ENCODE data around the gene PCSK4.
"Not testable (repeated sequence)": the region's sequence is repeated elsewhere in the genome, so short reads cannot be mapped to it uniquely, and the experiment has no call there.

Gene PCSK4

DNA sequence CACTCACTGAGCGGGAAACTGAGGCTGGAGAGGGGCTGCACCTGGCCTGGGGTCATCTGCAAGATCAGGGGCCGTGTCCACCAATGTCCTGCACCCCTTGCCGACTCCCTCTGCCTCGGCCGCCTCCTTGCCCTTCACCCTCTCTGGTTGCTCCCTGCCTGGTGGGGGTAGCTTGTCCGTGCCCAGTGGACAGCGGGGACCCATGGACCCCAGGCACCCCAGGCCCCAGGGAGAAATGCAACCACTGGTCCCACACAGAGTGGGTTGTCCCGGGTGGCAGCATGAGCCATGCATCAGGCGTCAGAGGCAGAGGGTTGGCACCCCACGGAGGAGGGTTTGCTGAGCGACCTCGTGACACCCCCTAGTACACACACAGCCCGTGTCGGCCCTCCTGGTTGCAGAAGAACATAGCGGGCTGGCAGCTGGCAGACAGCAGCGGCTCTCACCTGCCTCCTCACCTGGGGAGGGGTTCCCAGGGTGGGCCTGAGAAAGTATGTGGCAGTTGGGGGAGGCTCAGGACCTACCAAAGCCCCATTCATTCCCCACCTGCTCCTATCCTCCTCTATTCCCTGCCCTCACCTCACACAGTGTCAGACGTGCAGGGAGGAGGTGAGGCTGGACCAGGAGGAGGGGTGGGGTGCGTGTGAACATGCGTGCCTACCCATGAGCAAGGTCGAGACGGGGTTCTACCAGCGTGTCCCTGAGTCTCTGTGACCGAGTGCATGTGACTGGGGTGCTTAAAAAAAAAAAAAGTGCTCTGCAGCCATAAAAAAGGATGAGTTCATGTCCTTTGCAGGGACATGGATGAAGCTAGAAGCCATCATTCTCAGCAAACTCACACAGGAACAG, 14.0 kb upstream of the PCSK4 start:
- DNase-seq: no peak

DNA sequence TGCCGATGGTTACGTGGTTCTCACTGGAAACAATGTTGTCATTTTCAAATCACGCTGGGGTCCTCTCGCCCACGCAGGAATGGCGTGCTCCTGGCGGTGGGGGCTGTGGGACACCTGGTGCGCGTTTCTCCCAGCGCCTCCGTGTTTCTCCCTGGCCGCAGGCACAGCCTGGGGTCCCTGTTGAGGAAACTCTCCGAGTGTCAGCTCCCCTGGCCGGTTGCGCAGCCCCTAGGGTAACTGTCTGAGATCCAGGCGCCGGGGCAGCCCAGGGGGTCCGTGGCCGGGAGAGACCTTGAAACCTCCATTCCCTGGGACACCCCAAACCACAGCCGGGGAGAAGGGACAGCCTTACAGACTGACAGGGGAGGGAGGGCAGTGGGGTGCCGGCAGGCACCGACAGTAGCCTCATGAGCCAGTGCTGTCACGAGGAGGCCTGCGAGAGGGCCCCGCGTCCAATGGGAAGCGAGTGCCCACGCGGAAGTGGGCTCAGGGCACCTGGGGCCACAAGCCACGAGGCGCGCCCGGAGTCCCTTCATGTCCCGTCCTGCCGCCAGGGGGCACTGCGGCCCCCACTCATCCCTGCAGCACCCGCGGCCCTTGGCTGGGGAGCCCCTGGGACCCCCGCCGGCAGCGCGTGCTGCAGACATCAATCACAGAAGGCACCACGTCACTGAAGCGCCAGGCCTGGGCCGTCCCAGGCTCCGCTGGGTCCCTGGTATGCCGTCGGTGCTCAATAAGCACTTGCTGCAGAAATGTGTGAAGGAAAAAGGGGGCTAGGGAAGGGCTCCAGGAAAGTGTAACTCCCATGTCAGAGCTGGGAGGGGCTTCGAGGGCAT, 13.2 kb upstream of the PCSK4 start:
- DNase-seq: peak; percentile 84 to 88

DNA sequence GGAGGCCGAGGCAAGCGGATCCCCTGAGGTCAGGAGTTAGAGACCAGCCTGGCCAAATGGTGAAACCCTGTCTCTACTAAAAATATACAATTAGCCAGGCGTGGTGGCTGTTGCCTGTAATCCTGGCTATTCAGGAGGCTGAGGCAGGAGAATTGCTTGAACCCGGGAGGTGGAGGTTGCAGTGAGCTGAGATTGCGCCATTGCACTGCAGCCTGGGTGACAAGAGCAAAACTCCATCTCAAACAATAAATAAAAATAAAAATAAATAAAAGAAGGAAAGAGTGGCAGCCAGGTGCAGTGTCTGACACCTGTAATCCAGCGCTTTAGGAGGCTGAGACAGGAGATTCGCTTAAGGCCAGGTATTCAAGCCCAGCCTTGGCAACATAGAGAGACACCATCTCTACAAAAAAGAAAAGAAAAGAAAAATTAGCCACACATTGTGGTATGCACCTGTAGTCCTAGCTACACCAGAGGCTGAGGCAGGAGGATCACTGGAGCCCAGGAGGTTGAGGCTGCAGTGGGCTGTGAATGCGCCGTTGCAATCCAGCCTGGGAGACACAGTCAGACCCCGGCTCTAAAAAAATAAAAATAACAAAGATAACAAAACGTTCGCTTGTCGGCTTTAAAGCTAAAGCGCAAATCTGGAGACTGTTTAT, 12.4 kb upstream of the PCSK4 start:
- DNase-seq: no peak

DNA sequence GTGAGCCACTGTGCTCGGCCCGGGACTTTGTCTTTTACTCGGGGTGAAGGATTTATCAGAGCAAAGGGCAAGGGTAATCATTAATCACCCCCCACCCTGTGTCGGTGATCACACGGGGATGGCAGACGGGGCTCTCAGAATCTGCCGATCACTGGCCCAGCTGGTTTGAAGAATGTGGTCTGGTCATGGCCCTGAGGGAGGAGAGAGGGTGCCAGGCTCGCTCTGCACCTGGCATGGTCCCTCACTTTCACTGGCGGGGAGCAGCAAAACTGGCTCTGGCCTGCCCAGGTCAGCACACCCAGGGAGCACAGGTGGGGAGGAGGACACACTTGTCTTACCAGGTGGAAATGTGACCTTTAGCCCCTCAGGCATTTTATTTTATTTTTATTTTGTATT, 11.0 kb upstream of the PCSK4 start:
- DNase-seq: no peak

DNA sequence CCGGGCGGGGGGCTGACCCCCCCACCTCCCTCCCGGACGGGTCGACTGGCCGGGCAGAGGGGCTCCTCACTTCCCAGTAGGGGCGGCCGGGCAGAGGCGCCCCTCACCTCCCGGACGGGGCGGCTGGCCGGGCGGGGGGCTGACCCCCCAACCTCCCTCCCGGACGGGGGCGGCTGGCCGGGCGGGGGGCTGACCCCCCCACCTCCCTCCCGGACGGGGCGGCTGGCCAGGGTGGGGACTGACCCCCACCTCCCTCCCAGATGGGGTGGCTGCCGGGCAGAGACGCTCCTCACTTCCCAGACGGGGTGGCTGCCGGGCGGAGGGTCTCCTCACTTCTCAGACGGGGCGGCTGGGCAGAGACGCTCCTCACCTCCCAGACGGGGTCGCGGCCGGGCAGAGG, 9.1 kb upstream of the PCSK4 start:
- DNase-seq: not testable (repeated sequence)

DNA sequence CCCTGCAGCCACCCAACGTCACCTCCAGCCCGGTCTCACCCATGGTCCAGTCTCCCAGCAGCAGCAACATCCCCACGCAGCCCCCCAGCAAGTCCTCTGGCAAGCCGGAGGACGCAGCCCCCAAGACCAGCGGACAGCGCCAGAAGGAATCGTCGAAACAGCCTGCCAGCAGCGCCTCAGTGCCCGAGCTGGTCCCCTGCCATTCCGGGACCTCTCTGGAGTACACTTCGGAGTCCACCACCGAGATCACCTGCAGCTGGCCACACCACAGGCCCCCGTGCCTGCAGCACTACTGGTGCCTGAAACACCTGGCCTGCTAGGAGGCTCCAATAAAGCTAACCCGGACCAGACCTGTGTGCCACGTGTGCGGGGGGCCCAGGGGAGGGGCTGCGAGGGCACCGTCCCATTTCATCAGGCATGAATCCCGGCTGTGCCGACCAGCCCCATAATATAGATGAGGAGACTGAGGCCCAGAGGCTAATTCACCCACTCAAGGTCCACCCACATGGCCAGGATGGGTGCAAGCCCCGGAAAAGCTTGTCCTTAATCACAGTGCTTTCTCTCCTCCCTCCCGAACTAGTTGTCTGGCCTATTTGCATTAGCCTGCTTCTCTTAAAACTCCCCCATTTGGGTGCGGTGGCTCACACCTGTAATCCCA, 7.6 kb upstream of the PCSK4 start:
- no peak for DNase-seq

DNA sequence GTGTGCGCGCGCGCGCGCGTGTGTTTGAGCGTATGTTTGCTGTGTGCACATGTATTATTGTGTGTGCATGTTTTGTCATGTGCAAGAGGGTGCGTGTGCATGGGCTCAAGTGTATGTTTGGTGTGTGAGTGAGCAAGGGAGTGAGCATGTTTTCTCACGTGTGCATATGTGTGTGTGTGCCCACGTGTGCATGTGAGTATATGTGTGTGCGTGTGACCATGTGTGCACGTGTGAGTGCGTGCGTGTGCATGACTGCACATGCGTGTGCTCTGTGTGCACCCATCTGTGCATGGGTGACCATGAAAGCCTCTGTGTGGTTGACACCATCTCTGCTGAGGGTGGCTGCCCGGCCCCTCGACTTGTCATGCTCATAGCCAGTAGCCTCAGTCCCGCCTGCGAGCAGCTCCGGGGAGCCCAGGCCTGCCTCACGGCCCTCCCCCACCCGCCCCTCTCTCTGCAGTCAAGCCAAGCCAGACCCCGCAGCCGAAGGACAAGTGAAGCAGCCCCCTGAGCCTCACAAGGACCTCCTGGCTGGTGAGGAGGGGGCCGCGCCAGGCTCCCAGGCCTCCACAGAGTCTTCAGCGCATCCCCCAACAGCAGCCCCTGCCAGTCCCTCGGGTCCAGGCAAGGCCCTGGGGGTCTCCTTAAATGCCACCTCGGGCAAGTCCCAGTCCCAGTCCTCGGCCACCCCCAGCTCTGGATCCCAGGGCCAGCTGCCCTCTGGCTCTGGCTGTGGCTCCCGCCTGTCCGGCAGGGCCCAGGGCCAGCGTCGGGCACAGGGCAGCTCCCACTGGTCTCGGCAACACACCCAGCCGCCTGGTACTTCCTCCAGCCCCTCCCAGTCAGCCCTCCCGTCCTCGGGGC, 6.8 kb upstream of the PCSK4 start:
- no peak for DNase-seq

DNA sequence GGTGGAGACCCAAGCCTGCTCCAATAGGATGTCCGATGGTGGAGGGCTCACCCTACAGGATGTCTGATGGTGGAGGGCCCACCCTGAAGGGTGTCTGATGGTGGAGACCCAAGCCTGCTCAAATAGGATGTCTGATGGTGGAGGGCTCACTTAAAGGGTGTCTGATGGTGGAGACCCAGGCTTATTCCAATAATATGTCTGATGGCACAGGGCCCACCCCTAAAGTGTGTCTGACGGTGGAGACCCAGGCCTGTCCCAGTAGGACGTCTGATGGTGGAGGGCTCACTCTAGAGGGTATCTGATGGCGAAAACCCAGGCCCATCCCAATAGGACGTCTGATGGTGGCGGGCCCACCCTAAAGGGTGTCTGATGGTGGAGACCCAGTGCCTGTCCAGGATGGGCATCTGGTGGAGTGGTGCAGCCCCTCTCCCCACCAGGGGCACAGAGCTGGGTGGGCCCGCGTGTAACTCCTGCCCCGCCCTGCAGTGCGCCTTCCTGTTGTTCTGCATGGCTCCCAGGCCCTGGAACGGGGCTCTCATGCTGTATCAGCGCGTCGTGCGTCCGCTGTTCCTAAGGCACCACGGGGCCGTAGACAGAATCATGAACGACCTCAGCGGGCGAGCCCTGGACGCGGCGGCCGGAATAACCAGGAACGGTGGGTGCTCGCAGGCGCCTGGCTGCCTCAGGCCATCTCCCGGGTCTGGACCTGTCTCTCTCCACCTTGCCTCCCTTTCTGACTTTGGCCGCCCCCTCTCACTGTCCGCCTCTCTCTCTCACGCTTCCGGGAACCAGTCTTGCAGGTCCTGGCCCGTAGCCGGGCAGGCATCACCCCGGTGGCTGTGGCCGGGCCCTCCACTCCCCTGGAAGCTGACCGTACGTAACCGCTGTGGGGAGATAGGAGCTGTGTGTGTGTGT, 5.9 kb upstream of the PCSK4 start:
- DNase-seq: no peak

DNA sequence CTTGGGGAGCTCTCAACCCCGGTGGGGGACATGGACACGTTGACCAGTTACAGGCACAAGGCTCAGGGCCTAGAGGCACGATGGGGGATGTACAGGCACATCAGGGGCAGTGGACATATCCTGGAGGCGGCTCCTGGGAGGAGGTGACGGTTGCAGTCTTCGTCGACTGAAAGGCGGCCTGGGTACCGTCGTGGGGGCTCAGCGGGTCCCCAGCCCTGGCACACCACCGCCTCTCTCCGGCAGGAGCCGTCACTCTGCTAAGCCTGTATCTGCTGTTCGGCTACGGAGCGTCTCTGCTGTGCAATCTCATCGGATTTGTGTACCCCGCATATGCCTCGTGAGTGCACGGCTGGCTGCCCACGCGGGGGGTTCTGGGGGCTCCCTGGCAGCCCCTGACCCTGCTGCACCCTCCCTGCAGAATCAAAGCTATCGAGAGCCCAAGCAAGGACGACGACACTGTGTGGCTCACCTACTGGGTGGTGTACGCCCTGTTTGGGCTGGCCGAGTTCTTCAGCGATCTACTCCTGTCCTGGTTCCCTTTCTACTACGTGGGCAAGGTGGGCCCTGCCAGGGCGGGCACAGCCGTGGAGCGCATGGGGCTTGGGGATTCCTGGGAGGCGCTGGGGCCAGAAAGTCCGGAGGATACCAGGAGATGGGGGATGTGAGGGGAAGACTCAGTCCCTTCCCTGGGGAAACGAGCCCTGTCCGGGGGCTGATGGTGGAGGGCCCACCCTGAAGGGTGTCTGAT, 5.1 kb upstream of the PCSK4 start:
- DNase-seq: no peak

DNA sequence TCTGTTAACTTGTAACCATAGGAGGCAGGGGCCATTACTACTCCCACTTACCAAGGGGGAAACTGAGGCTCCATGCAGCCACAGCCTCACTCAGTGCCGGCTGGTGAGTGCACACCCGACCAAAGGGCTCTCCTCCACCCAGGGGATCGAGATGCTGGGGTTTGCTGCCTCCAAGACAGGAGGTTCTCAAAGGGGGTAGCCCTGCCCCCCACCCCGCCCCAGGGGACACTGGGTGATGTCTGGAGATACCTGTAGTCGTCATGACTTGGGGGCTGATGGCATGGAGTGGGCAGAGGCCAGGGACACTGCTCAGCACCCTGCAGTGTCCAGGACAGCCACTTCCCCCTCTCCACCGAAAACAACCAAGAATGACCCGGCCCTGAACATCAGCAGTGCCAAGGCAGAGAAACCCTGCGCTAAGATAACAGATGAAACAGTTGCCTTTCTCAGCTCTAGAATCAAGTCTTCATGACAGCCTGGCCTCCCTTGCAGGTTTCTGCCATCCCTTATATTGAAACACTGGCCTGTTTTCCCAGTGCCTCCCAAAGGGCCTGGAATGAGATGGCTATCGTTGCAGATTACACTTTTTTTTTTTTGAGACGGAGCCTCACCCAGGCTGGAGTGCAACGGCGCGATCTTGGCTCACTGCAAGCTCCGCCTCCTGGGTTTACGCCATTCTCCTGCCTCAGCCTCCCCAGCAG, 4.1 kb upstream of the PCSK4 start:
- no peak for DNase-seq

DNA sequence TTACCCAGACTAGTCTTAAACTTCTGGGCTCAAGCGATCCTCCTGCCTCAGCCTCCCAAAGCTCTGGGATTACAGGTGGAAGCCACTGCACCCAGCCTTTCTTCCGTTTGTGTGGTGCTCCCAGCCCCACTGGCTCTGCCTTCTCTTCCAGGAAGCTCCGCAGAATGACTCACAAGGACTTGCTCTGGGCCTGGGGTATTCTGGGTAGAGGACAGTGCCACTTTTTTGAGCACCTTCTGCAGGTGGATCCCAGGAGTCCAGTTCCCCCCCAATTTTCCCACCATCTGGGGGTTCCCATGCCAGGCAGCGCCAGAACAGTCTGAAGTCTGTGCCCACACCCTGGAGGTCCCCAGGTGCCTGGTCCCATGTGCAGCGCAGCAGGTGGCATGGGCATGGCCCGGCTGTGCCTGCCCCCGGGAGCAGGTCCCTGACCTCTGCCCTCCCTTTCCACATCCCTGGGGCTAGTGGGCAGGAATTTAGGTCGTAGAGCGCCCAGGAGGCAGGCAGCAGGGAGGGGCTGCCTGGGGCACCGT, 2.4 kb upstream of the PCSK4 start:
- no peak for DNase-seq

DNA sequence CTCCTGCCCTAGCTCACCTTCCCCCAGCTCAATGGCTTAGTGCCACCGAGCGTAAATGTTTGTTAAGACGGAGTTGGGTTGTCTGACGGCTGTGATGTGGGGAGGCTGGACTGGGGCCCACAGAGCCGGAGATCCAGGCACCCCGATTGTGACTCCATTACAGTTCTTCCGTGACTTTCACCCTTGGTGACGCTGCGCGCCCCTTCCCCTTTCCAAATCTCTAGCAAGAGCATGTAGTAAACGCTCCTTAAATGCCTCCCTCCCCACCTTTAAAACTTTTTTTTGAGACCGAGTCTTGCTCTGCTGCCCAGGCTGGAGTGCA, 1.7 kb upstream of the PCSK4 start:
- DNase-seq: no peak

DNA sequence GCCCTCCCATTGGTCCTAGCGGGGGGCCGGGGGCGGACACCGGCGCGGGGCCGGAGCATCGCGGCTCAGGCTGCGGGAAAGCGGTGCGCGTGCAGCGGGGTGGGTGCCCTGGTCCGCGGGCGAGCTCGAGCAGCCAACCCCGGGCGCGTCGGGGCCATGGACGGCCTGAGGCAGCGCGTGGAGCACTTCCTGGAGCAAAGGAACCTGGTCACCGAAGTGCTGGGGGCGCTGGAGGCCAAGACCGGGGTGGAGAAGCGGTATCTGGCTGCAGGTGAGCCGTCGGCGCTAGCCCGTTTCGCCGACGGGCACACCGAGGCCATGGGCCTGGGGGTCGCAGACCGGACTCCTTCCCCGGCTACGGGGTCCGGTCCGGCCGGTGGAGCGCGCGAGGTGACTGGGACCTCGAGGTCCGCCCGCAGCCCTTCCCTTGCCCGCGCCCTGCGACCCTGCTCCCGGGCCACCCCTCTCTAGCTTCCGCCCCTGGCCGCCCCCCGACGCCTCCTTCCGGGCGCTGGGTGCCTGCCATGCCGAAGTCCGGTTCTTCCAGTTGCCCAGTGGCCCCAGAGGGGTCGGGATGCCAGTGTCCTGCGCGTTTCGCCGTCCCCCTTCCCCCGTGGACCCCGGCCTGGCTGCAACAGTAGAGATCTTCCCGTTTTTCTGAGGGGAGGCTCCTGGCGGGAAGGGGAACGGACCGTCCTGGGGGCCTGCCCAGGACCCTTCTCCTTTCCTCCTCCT, 1.1 kb upstream of the PCSK4 start, which contains the start of gene REEP6:
Gene REEP6, plus strand, starts transcription at position 68 of the 735 bp plus-strand sequence. Its CDS starts 89 bp downstream, at position 157.
- no peak for DNase-seq

DNA sequence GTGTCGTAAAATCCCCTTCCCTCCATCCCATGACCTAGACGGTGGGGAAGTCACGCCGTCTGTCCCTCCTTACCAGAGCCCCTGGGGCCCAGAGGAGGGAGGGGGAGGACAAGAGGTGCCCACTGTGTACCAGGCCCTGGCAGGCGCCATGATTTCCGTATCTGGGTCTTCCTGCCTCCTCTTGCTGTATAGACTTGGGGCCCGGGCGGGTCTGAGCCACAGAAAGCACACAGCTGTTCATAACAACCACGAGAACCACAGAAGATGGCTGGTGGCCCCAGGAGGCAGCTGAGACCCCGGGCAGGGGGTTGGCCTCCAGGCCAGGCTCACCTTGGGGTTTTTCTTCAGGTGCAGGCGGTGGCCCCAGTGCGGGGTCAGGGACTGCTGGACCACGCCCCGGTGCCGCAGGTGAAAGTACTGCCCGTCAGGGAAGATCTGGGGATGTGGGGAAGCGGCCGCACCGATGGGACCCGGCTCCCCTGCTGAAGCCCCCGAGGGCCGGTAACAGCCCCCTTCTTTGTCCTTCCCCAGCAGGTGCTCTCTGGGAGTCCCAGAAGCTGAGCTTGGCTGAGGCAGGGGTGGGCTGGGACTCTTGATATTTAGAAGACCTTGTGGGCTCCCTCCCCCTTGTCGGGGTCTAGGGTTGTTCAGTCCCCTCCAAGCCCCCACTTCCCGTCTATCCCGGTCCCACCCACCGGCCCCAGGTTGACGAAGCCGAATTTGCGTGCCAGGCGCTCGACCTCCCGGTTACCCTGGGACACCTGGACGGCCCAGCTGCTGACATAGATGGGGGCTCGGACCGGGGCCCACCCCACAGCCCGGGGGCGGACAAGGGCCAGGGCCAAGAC, 463 bp downstream of the PCSK4 start:
- DNase-seq: peak in 1 of 2 experiments; percentile 37

DNA sequence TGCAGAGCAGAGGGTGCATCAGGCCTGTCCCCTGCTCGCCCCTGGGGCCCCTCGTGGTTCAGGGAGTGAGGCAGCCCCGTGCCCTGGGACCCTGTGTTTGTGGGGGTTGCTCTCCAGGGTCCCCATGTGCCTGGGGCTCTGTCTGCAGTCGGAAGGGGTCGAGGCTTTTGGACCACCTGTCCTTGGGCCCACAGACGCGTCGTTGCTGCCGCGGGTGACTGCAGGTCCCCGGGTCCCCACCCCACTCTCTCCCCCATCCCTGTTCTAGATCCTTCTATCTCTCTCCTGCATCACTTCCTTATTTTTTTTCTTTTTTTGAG, 1.9 kb downstream of the PCSK4 start:
- DNase-seq: no peak

DNA sequence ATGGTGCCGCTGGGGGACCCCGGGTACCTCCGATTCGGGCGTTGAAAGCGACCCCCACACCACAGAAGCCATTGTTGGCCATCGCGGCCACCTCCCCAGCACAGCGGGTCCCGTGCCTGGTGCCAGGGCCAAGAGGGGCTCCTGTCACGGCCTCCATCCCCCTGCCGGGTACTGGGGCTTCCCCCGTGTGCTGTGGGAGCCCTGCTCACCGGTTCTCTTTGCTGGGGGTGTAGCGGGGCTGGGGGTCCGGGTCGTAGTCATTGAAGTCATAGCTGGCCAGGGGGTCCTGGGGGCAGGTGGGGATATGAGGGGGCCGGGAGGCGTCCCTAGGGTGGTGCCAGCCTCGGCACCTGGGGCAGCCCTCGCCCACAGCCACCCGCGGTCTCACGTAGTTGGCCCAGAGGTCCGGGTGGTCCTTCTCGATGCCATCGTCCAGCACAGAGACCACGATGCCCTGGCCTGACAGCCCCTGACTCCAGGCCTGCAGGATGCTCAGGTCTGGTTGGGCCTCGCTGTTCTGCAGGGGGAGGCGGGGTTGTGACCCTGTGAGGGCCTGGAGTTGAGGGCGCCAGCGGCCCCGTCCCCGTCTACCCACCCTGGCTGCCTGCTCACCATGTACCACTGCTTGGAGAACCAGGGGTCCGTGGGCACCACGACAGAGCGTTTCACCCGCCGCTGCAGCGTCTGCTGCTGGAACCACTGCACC, 2.4 kb downstream of the PCSK4 start:
- no peak for DNase-seq

Data from activated T-cell treated with anti-CD3 and anti-CD28 coated beads, Interleukin-2, amount 50 U/mL, for 48 hours (primary cell).